Measurements from ENCODE around the gene DGAT2.

Gene DGAT2

DNA sequence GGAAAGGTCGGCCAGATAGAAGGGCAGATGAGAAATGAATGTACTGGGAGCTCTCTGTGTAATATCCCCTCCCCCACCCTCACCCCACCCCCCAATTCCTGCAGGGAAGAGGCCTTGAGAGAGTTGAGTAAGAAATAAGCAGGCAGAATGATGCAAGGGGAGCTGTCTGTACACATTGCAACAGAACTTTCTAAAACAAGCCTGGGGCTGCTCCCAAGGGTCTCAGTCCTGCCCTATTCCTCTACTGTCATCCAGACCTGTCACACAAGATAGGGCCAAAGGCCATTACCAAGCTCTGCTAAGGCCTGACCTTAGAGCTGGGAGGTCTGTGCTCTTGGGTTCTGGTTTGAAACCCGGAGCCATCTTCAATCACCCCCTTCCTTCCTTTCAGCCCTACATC, 5.7 kb upstream of the DGAT2 start:
- Histone ChIP-seq H3K27ac (ENCODE audit: low read depth, low read length) (no peak overlapping the region), H4K91ac (ENCODE audit: low read depth, low read length) (no peak overlapping the region), H3K18ac (ENCODE audit: low read length) (no peak overlapping the region), H3K4me1 (ENCODE audit: control insufficient read depth in 1 of 2, insufficient read depth in 2 of 2, low read length in 2 of 2) (peaks cover 0 to under 1% of the 10 kb centered on the region in 2 experiments), H3K79me1 (ENCODE audit: low read length) (no peaks in the 10 kb centered on the region), H3K4me2 (ENCODE audit: low read length) (no peak overlapping the region), H3K14ac (ENCODE audit: low read length) (no peak overlapping the region), H2BK5ac (ENCODE audit: low read depth, low read length, poor library complexity) (no peak overlapping the region), H4K8ac (ENCODE audit: low read depth, low read length) (no peak overlapping the region), H2AFZ (ENCODE audit: insufficient read depth, low read length, poor library complexity) (no peak overlapping the region), H3K9me3 (ENCODE audit: insufficient read depth, low read depth, low read length) (peaks cover 3% of the 10 kb centered on the region), H3K36me3 (ENCODE audit: control insufficient read depth in 1 of 2, insufficient read depth in 2 of 2, low read length in 2 of 2) (no peaks in the 10 kb centered on the region), H3K4ac (ENCODE audit: low read depth, low read length) (no peak overlapping the region), H4K12ac (ENCODE audit: low read depth, low read length) (no peak overlapping the region), H3K23ac (ENCODE audit: low read length) (no peak overlapping the region), H3K79me2 (ENCODE audit: control insufficient read depth, insufficient read depth, low read length, poor library complexity) (no peaks in the 10 kb centered on the region), H2BK12ac (ENCODE audit: low read length) (no peak overlapping the region), H3K27me3 (ENCODE audit: insufficient read depth, low read length) (peaks cover under 1% of the 10 kb centered on the region), H2AK5ac (ENCODE audit: low read length) (no peak overlapping the region), H2BK120ac (ENCODE audit: insufficient read depth, low read length, poor library complexity) (no peak overlapping the region), H3K4me3 (ENCODE audit: low read depth, low read length) (no peak overlapping the region), H3K9ac (ENCODE audit: low read length) (no peak overlapping the region)
- no CpG with 5 or more reads among the region's 2 CpGs for WGBS (ENCODE audit: extremely low coverage, insufficient coverage, insufficient read length)
- DNase-seq = peak; percentile 18 to 25

DNA sequence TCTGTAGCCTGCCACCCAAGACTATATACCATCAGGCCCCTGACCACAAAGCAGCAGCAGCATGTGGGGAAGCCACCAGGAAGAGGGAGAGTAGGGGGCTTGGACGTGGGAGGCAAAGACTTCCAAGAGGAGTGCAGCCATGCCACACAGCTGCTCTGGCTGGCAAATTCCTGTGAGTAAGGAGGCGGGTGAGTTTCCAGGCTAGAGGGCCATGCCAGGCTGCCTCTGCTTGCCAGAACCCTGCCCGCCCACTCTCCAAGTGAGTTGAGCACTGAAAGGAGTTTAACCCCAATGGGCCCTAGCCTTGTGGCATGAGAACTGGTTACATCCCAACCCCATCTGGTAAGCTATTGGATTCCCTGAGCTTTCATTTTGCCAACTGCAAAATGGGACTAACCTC, 4.7 kb upstream of the DGAT2 start:
- Histone ChIP-seq H2BK12ac (ENCODE audit: low read length) (no peak overlapping the region), H3K36me3 (ENCODE audit: control insufficient read depth in 1 of 2, insufficient read depth in 2 of 2, low read length in 2 of 2) (no peaks in the 10 kb centered on the region), H3K79me2 (ENCODE audit: control insufficient read depth, insufficient read depth, low read length, poor library complexity) (no peaks in the 10 kb centered on the region), H3K9me3 (ENCODE audit: insufficient read depth, low read depth, low read length) (peaks cover 10% of the 10 kb centered on the region), H3K4ac (ENCODE audit: low read depth, low read length) (no peak overlapping the region), H4K91ac (ENCODE audit: low read depth, low read length) (no peak overlapping the region), H2BK120ac (ENCODE audit: insufficient read depth, low read length, poor library complexity) (no peak overlapping the region), H3K9ac (ENCODE audit: low read length) (no peak overlapping the region), H3K27me3 (ENCODE audit: insufficient read depth, low read length) (peaks cover 10% of the 10 kb centered on the region), H2AK5ac (ENCODE audit: low read length) (no peak overlapping the region), H3K18ac (ENCODE audit: low read length) (no peak overlapping the region), H3K23ac (ENCODE audit: low read length) (no peak overlapping the region), H2BK5ac (ENCODE audit: low read depth, low read length, poor library complexity) (no peak overlapping the region), H4K8ac (ENCODE audit: low read depth, low read length) (no peak overlapping the region), H4K12ac (ENCODE audit: low read depth, low read length) (no peak overlapping the region), H3K4me3 (ENCODE audit: low read depth, low read length) (no peak overlapping the region), H2AFZ (ENCODE audit: insufficient read depth, low read length, poor library complexity) (no peak overlapping the region), H3K27ac (ENCODE audit: low read depth, low read length) (no peak overlapping the region), H3K79me1 (ENCODE audit: low read length) (peaks cover 2% of the 10 kb centered on the region), H3K4me2 (ENCODE audit: low read length) (no peak overlapping the region), H3K4me1 (ENCODE audit: control insufficient read depth in 1 of 2, insufficient read depth in 2 of 2, low read length in 2 of 2) (peaks cover 5 to 9% of the 10 kb centered on the region in 2 experiments), H3K14ac (ENCODE audit: low read length) (no peak overlapping the region)
- no CpG with 5 or more reads among the region's 3 CpGs for WGBS (ENCODE audit: extremely low coverage, insufficient coverage, insufficient read length)
- DNase-seq = no peak

DNA sequence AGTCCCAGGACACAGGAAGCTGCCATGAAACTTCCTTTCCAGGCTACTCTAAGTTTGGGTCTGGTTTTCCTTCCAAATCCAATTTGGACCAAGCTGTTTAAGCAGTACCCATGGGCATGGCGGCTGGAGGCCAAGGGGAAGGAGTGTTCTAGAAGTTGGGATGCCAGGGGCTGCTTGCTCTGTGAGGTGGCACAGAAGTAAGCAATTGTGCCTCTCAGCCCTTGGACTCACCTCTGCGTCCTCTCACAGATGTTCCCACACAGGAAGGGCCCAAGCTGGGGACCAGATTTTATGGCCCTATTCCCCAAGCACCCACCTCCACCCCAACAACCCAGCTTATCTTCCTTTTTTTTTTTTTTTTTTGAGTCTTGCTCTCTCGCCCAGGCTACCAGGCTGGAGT, 3.5 kb upstream of the DGAT2 start:
- Histone ChIP-seq H4K12ac (ENCODE audit: low read depth, low read length) (no peak overlapping the region), H3K23ac (ENCODE audit: low read length) (no peak overlapping the region), H4K91ac (ENCODE audit: low read depth, low read length) (no peak overlapping the region), H3K9ac (ENCODE audit: low read length) (no peak overlapping the region), H2BK12ac (ENCODE audit: low read length) (no peak overlapping the region), H3K9me3 (ENCODE audit: insufficient read depth, low read depth, low read length) (peaks cover 14% of the 10 kb centered on the region), H3K18ac (ENCODE audit: low read length) (no peak overlapping the region), H2AFZ (ENCODE audit: insufficient read depth, low read length, poor library complexity) (no peak overlapping the region), H3K4me1 (ENCODE audit: control insufficient read depth in 1 of 2, insufficient read depth in 2 of 2, low read length in 2 of 2) (peaks cover 5 to 10% of the 10 kb centered on the region in 2 experiments), H3K79me2 (ENCODE audit: control insufficient read depth, insufficient read depth, low read length, poor library complexity) (no peaks in the 10 kb centered on the region), H2BK120ac (ENCODE audit: insufficient read depth, low read length, poor library complexity) (no peak overlapping the region), H3K36me3 (ENCODE audit: control insufficient read depth in 1 of 2, insufficient read depth in 2 of 2, low read length in 2 of 2) (no peaks in the 10 kb centered on the region), H3K4me2 (ENCODE audit: low read length) (no peak overlapping the region), H3K4ac (ENCODE audit: low read depth, low read length) (no peak overlapping the region), H3K27ac (ENCODE audit: low read depth, low read length) (no peak overlapping the region), H4K8ac (ENCODE audit: low read depth, low read length) (no peak overlapping the region), H3K14ac (ENCODE audit: low read length) (no peak overlapping the region), H3K27me3 (ENCODE audit: insufficient read depth, low read length) (peaks cover 20% of the 10 kb centered on the region), H3K4me3 (ENCODE audit: low read depth, low read length) (no peak overlapping the region), H2AK5ac (ENCODE audit: low read length) (no peak overlapping the region), H3K79me1 (ENCODE audit: low read length) (peaks cover 2% of the 10 kb centered on the region), H2BK5ac (ENCODE audit: low read depth, low read length, poor library complexity) (no peak overlapping the region)
- no peak for DNase-seq
- WGBS (ENCODE audit: extremely low coverage, insufficient coverage, insufficient read length) = no CpG with 5 or more reads among the region's 3 CpGs

DNA sequence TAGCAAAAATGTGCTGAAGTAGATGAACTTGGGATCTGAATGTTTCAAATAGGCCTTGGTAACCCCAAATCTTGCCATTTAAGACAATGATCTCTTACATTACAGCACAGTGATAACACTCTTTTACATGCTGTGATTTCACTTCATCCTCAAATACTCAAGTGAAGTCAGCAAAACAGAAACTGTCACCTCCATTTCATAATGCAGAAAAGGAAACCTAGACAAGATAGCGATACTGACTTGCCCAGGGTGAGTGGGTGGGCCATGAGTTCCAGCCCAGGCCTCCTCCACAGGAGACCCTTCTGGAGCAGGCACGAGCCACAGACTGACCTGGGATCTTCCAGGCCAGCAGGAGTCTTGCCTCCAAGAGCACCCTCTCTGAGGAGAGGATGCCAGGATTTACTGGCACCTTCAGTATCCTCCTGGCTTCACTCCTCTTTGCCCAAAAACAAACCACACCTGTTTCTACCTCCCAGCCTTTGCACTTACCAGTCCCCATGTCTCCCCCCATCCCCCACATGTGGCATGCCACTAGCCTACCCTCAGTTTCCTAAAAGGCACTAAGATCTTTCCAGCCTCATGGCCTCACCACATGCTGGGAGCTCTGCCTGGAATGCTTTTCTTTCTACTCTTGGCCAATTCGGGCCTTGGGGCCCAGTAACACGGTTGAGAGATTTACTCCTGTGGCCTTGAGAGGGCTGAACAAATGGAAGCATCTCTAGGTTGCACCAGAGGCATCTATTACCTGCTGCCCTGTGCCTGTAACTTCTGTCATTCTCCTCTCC, 1.9 kb upstream of the DGAT2 start:
- Histone ChIP-seq H3K9ac (ENCODE audit: low read length) (no peak overlapping the region), H3K4me1 (ENCODE audit: control insufficient read depth in 1 of 2, insufficient read depth in 2 of 2, low read length in 2 of 2) (peaks cover 5 to 10% of the 10 kb centered on the region in 2 experiments), H3K27ac (ENCODE audit: low read depth, low read length) (no peak overlapping the region), H4K91ac (ENCODE audit: low read depth, low read length) (no peak overlapping the region), H2BK5ac (ENCODE audit: low read depth, low read length, poor library complexity) (no peak overlapping the region), H2AK5ac (ENCODE audit: low read length) (no peak overlapping the region), H3K4me2 (ENCODE audit: low read length) (peak overlapping the region; percentile 12), H3K4me3 (ENCODE audit: low read depth, low read length) (no peak overlapping the region), H3K27me3 (ENCODE audit: insufficient read depth, low read length) (peaks cover 24% of the 10 kb centered on the region), H3K23ac (ENCODE audit: low read length) (no peak overlapping the region), H3K9me3 (ENCODE audit: insufficient read depth, low read depth, low read length) (peaks cover 14% of the 10 kb centered on the region), H4K8ac (ENCODE audit: low read depth, low read length) (no peak overlapping the region), H2BK12ac (ENCODE audit: low read length) (no peak overlapping the region), H3K79me2 (ENCODE audit: control insufficient read depth, insufficient read depth, low read length, poor library complexity) (no peaks in the 10 kb centered on the region), H3K36me3 (ENCODE audit: control insufficient read depth in 1 of 2, insufficient read depth in 2 of 2, low read length in 2 of 2) (no peaks in the 10 kb centered on the region), H3K4ac (ENCODE audit: low read depth, low read length) (no peak overlapping the region), H4K12ac (ENCODE audit: low read depth, low read length) (no peak overlapping the region), H3K79me1 (ENCODE audit: low read length) (peaks cover 2% of the 10 kb centered on the region), H2BK120ac (ENCODE audit: insufficient read depth, low read length, poor library complexity) (no peak overlapping the region), H3K14ac (ENCODE audit: low read length) (no peak overlapping the region), H2AFZ (ENCODE audit: insufficient read depth, low read length, poor library complexity) (no peak overlapping the region), H3K18ac (ENCODE audit: low read length) (no peak overlapping the region)
- WGBS (ENCODE audit: extremely low coverage, insufficient coverage, insufficient read length) = no CpG with 5 or more reads among the region's 4 CpGs
- DNase-seq = no peak
